H1 (cell line): ENCODE data around the gene TNRC6B.

ENCODE experiments used
- EZH2 ChIP-seq: fragments of 200-600 bp; sonication (generic); IDR thresholded peaks from 2 replicates; pipeline ENCODE4 v1.7.1; 2012; ENCODE audit warnings: low read depth, mild to moderate bottlenecking, moderate library complexity, low read length, inconsistent platforms; ENCODE audit not compliant: severe bottlenecking
- RFX5 ChIP-seq: IDR thresholded peaks from 2 replicates; pipeline ENCODE4 v1.6.1; 2011; ENCODE audit warnings: low read depth, low read length, improper control_type of control experiment, borderline replicate concordance

- TF ChIP-seq RFX5 (no peak), EZH2 (no peak)
Observed at GRCh38 chr22:40199223-40199622, 21.5 kb downstream of the TNRC6B start.
